Body of pancreas (tissue), 4 donors: ENCODE data around the gene SEMA4D. TPM values are rescaled to one million over a fixed set of nuclear protein-coding genes. Genes with fewer than 3 reads are reported as not detected.

ENCODE experiments used
- ATAC-seq: fragments of 150-250 bp; one replicate; pipeline ENCODE4 v1.9.1; 2016
- DNase-seq, 4 donors: peaks; one replicate each; pipeline ENCODE4 v3.0.0-alpha.2; 2019
- H3K27ac ChIP-seq, 4 donors: fragments of 200-600 bp; sonication (generic); 1 replicate in 3 of 4; 2 replicates in 1 of 4; pipeline versions ENCODE4 v1.5.1 to v1.6.1; 2016 to 2019; ENCODE audit warnings: mild to moderate bottlenecking in 1 of 4, mixed read lengths in 1 of 4, moderate library complexity in 1 of 4
- H3K27me3 ChIP-seq, 2 donors: fragments of 200-600 bp; sonication (generic); one replicate each; pipeline ENCODE4 v1.6.0; 2016; ENCODE audit warnings: mild to moderate bottlenecking in 1 of 2
- H3K36me3 ChIP-seq, 2 donors: fragments of 200-600 bp; sonication (generic); replicated peaks in 1 of 2; 2 replicates each; pipeline ENCODE4 v1.5.1; 2016; ENCODE audit warnings: low read depth in 2 of 2; ENCODE audit not compliant: insufficient read depth in 1 of 2
- H3K4me1 ChIP-seq: fragments of 200-600 bp; sonication (generic); one replicate; pipeline ENCODE4 v1.6.0; 2016
- H3K4me3 ChIP-seq, 2 donors: fragments of 200-600 bp; sonication (generic); 1 replicate in 1 of 2; 2 replicates in 1 of 2; pipeline ENCODE4 v1.5.1; 2016 to 2019
- H3K9me3 ChIP-seq, 3 donors: fragments of 200-600 bp; sonication (generic); 1 replicate in 2 of 3; 2 replicates in 1 of 3; pipeline ENCODE4 v1.5.1; 2016
- CTCF ChIP-seq, 7 experiments: fragments of 450-650 bp in 4 of 7; fragments of 200-600 bp in 3 of 7; sonication (generic) in 3 of 7; IDR thresholded peaks; one replicate each; pipeline ENCODE4 v1.5.1; 2016 to 2019; ENCODE audit warnings: antibody characterized with exemption in 7 of 7
- POLR2A ChIP-seq, 3 donors: fragments of 450-650 bp; IDR thresholded peaks; one replicate each; pipeline ENCODE4 v1.6.1; 2016; ENCODE audit warnings: antibody characterized with exemption in 3 of 3, mild to moderate bottlenecking in 2 of 3
- WGBS, 2 donors: methylation state at CpG; one replicate each; pipeline ENCODE4 v1.1.5; 2017; 5-methylcytosine and 5-hydroxymethylcytosine counted together
- intact Hi-C: fragments of 100-400 bp; cut with DNase I; formaldehyde crosslinking; loops from one replicate; pipeline ENCODE4 v1.15.1; 2023
- total RNA-seq, 2 donors: library from RNA; depleted of rRNA; stranded (reverse); fragments of >200 nt; gene quantifications; one replicate each; pipeline ENCODE4 v1.1.0, GENCODE V29; 2016

SEMA4D gene
- total RNA-seq, 2 donors from 2014 or later: 15.6 to 18.1 TPM

GRCh38 chr9:89522261-89522958 is 24.5 kb upstream of the SEMA4D start:
- H3K27ac ChIP-seq: no peak overlapping the region
- TF ChIP-seq POLR2A (IDR thresholded peaks at IDR 0.05) (no peak), CTCF (IDR thresholded peaks at IDR 0.05) (no peak)
- no peak for ATAC-seq
- WGBS, 2 donors: 57 to 78% methylated on average over 11 of the region's 11 CpGs
- no peaks in the 10 kb centered on the region for H3K36me3 ChIP-seq
- H3K9me3 ChIP-seq: no peaks in the 10 kb centered on the region
- no peak overlapping the region for H3K4me3 ChIP-seq
- no peaks in the 10 kb centered on the region for H3K27me3 ChIP-seq
- peak in 1 of 4 donors; percentile 58 for DNase-seq
- peaks cover 24% of the 10 kb centered on the region for H3K4me1 ChIP-seq
- intact Hi-C loops: no loop called here

GRCh38 chr9:89519366-89519805 is 21.5 kb upstream of the SEMA4D start:
- no peak overlapping the region for H3K4me3 ChIP-seq
- TF ChIP-seq POLR2A (IDR thresholded peaks at IDR 0.05) (no peak), CTCF (IDR thresholded peaks at IDR 0.05) (no peak)
- H3K27ac ChIP-seq: peak overlapping the region in 3 of 4 donors; percentile 2 to 49 (median 34)
- DNase-seq (peak; percentile 66 to 83 (median 82)), ATAC-seq (peak; percentile 94)
- H3K4me1 ChIP-seq: peaks cover 18% of the 10 kb centered on the region
- no peaks in the 10 kb centered on the region for H3K27me3 ChIP-seq
- no peaks in the 10 kb centered on the region for H3K36me3 ChIP-seq
- intact Hi-C loops: no loop called here
- H3K9me3 ChIP-seq: no peaks in the 10 kb centered on the region
- WGBS, 2 donors: 0 to 61% methylated on average over 1 to 3 of the region's 3 CpGs

GRCh38 chr9:89518466-89519365 is 20.8 kb upstream of the SEMA4D start:
- no peaks in the 10 kb centered on the region for H3K36me3 ChIP-seq
- 83 to 92% methylated on average over 4 to 6 of the region's 6 CpGs for WGBS, 2 donors
- H3K27ac ChIP-seq: peak overlapping the region in 2 of 4 donors; percentile 2 to 49
- H3K4me1 ChIP-seq: peaks cover 18% of the 10 kb centered on the region
- DNase-seq (no peak), ATAC-seq (no peak)
- TF ChIP-seq CTCF (IDR thresholded peaks at IDR 0.05) (no peak), POLR2A (IDR thresholded peaks at IDR 0.05) (no peak)
- intact Hi-C loops: no loop called here
- no peaks in the 10 kb centered on the region for H3K27me3 ChIP-seq
- H3K4me3 ChIP-seq: no peak overlapping the region
- no peaks in the 10 kb centered on the region for H3K9me3 ChIP-seq

- H3K27ac ChIP-seq: no peak overlapping the region
- H3K27me3 ChIP-seq: no peaks in the 10 kb centered on the region
- no peaks in the 10 kb centered on the region for H3K9me3 ChIP-seq
- no peaks in the 10 kb centered on the region for H3K36me3 ChIP-seq
- H3K4me1 ChIP-seq: peaks cover 14% of the 10 kb centered on the region
- no peak overlapping the region for H3K4me3 ChIP-seq
- DNase-seq: peak in 1 of 4 donors; percentile 27
- TF ChIP-seq CTCF (IDR thresholded peaks at IDR 0.05) (no peak), POLR2A (IDR thresholded peaks at IDR 0.05) (no peak)
- no peak for ATAC-seq
- WGBS, 2 donors: 77% methylated on average over 6 of the region's 6 CpGs
- intact Hi-C loops: no loop called here
Measured at GRCh38 chr9:89515416-89515815, 17.5 kb upstream of the SEMA4D start.
